Mammary epithelial cell (primary cell): Measurements from ENCODE around the gene ANGPTL8.

Experiments used
- CTCF ChIP-seq, 2 donors: IDR thresholded peaks in 1 of 2; conservative IDR thresholded peaks in 1 of 2; 2 replicates each; pipeline ENCODE4 v1.5.1; 2011 to 2012; ENCODE audit warnings: inconsistent platforms in 2 of 2, low read length in 2 of 2, mild to moderate bottlenecking in 2 of 2, control low read depth in 1 of 2, low read depth in 1 of 2; ENCODE audit not compliant: insufficient read depth in 1 of 2; ENCODE audit errors: extremely low read depth in 1 of 2
- EZH2 ChIP-seq: IDR thresholded peaks from 2 replicates; pipeline ENCODE4 v1.6.1; 2012; ENCODE audit warnings: low read length, inconsistent platforms, borderline replicate concordance

- TF ChIP-seq CTCF (conservative IDR thresholded peaks at IDR 0.05 in 1 of 2, IDR thresholded peaks at IDR 0.05 in 1 of 2; ENCODE audit: extremely low read depth in 1 of 2, insufficient read depth in 1 of 2, low read depth in 1 of 2, low read length in 2 of 2) (no peak), EZH2 (no peak)
These were observed 33.9 kb downstream of the ANGPTL8 start for GRCh38 chr19:11273296-11273695.
